HCT116 (cell line): Measurements from ENCODE around the gene RPL31. TPM values are rescaled to one million over a fixed set of nuclear protein-coding genes. Genes with fewer than 3 reads are reported as not detected.

Experiments used
- ATAC-seq: fragments of 200-7000 bp; cut with Tn5 transposase; 2 replicates; pipeline ENCODE4 v1.9.1; 2020; ENCODE audit warnings: mild to moderate bottlenecking, moderate library complexity
- BruUV-seq: library from RNA; stranded (reverse); fragments of 400-500 nt; replicated peaks from 2 replicates; lab custom pipeline; 2021; lab: Mats Ljungman, UMichigan
- CTCF ChIA-PET: fragments of 300-600 bp; sonication (Branson Sonifier 250); formaldehyde crosslinking; loops from one replicate; lab custom pipeline; 2021; ENCODE audit warnings: antibody characterized with exemption; lab: Charles Lee
- POLR2A ChIA-PET: fragments of 300-600, 350-600 bp; sonication (Branson Sonifier 250); formaldehyde crosslinking; loops from one replicate; lab custom pipeline; 2021; ENCODE audit warnings: antibody characterized with exemption; lab: Charles Lee
- RAD21 ChIA-PET, 2 experiments: fragments of 300-600 bp; sonication (Branson Sonifier 250); formaldehyde crosslinking; loops; one replicate each; lab custom pipeline; 2023; ENCODE audit warnings: low total read pairs in 2 of 2; ENCODE audit not compliant: uncharacterized antibody in 2 of 2, unreplicated experiment in 2 of 2, low non-redundant PET in 1 of 2; lab: Charles Lee
- DNase-seq: peaks from one replicate; pipeline ENCODE4 v3.0.0-alpha.2; 2010; ENCODE audit warnings: low read depth, low spot score
- H2AFZ ChIP-seq: fragments of 200-600 bp; shearing (Covaris generic), sonication (generic); 2 replicates; pipeline ENCODE4 v1.6.1; 2017; ENCODE audit warnings: low read depth, mixed run types, mixed read lengths, antibody characterized with exemption, low read length; ENCODE audit not compliant: poor library complexity, severe bottlenecking
- H3K27ac ChIP-seq: 2 replicates; pipeline ENCODE4 v1.5.1; 2012; ENCODE audit warnings: low read depth, low read length
- H3K27me3 ChIP-seq: fragments of 200-600 bp; sonication (generic); 2 replicates; pipeline ENCODE4 v1.6.1; 2016; ENCODE audit warnings: mixed run types, low read length, mixed read lengths; ENCODE audit not compliant: insufficient read depth
- H3K36me3 ChIP-seq, 2 experiments: fragments of 200-500 bp in 1 of 2; fragments of 200-600 bp in 1 of 2; sonication (Bioruptor generic) in 1 of 2; sonication (generic) in 1 of 2; 2 replicates each; pipeline versions ENCODE4 v1.5.1 to v1.6.1; 2014 to 2016; ENCODE audit warnings: low read length in 2 of 2, inconsistent platforms in 1 of 2, mixed read lengths in 1 of 2, mixed run types in 1 of 2; ENCODE audit not compliant: insufficient read depth in 2 of 2, control insufficient read depth in 1 of 2
- H3K4me1 ChIP-seq, 2 experiments: fragments of 200-600 bp in 1 of 2; sonication (generic) in 1 of 2; 2 replicates each; pipeline versions ENCODE4 v1.5.1 to v1.6.1; 2012 to 2017; ENCODE audit warnings: low read length in 2 of 2, inconsistent platforms in 1 of 2, mild to moderate bottlenecking in 1 of 2, mixed read lengths in 1 of 2, mixed run types in 1 of 2, moderate library complexity in 1 of 2; ENCODE audit not compliant: insufficient read depth in 2 of 2, control insufficient read depth in 1 of 2
- H3K4me2 ChIP-seq: fragments of 200-600 bp; sonication (generic); 2 replicates; pipeline ENCODE4 v1.6.1; 2017; ENCODE audit warnings: mixed run types, low read length, mixed read lengths
- H3K4me3 ChIP-seq, 2 experiments: fragments of 200-600 bp in 1 of 2; sonication (generic) in 1 of 2; replicated peaks in 1 of 2; 2 replicates each; pipeline ENCODE4 v1.5.1; 2011 to 2016; ENCODE audit warnings: low read length in 2 of 2, control low read depth in 1 of 2, low read depth in 1 of 2, mild to moderate bottlenecking in 1 of 2, mixed read lengths in 1 of 2, mixed run types in 1 of 2
- H3K79me2 ChIP-seq: fragments of 200-600 bp; sonication (generic); 2 replicates; pipeline ENCODE4 v1.6.1; 2017; ENCODE audit warnings: mild to moderate bottlenecking, mixed run types, low read length, moderate library complexity, mixed read lengths; ENCODE audit not compliant: insufficient read depth
- H3K9ac ChIP-seq: fragments of 200-600 bp; sonication (generic); 2 replicates; pipeline ENCODE4 v1.6.1; 2016; ENCODE audit warnings: low read length, mixed read lengths
- H3K9me2 ChIP-seq: fragments of 200-600 bp; sonication (generic), shearing (Covaris generic); 2 replicates; pipeline ENCODE4 v1.6.1; 2017; ENCODE audit warnings: mixed run types, mild to moderate bottlenecking, moderate library complexity; ENCODE audit not compliant: insufficient read depth
- H3K9me3 ChIP-seq, 2 experiments: fragments of 200-500 bp in 1 of 2; fragments of 200-600 bp in 1 of 2; sonication (Bioruptor generic) in 1 of 2; sonication (generic) in 1 of 2; 2 replicates each; pipeline ENCODE4 v1.6.1; 2014 to 2017; ENCODE audit warnings: low read length in 2 of 2, mixed read lengths in 2 of 2, inconsistent platforms in 1 of 2, low read depth in 1 of 2, mild to moderate bottlenecking in 1 of 2, mixed run types in 1 of 2, moderate library complexity in 1 of 2; ENCODE audit not compliant: control insufficient read depth in 1 of 2, insufficient read depth in 1 of 2
- H4K20me1 ChIP-seq: fragments of 200-600 bp; sonication (generic), shearing (Covaris generic); 2 replicates; pipeline ENCODE4 v1.6.1; 2017; ENCODE audit warnings: mixed run types, mild to moderate bottlenecking, moderate library complexity; ENCODE audit not compliant: insufficient read depth
- CEBPB ChIP-seq: IDR thresholded peaks from 2 replicates; pipeline ENCODE4 v1.6.1; 2012; ENCODE audit warnings: low read depth
- ELF1 ChIP-seq: IDR thresholded peaks from 2 replicates; pipeline ENCODE4 v1.6.1; 2012; ENCODE audit warnings: low read depth, borderline replicate concordance
- EZH2 ChIP-seq: fragments of 200-600 bp; sonication (generic); IDR thresholded peaks from 2 replicates; pipeline ENCODE4 v1.6.1; 2017; ENCODE audit warnings: antibody characterized with exemption, mixed run types
- FOSL1 ChIP-seq: IDR thresholded peaks from 2 replicates; pipeline ENCODE4 v1.6.1; 2012; ENCODE audit warnings: low read depth
- JUND ChIP-seq: IDR thresholded peaks from 2 replicates; pipeline ENCODE4 v1.6.1; 2012
- MAX ChIP-seq: IDR thresholded peaks from 2 replicates; pipeline ENCODE4 v1.6.1; 2012
- POLR2AphosphoS5 ChIP-seq: IDR thresholded peaks from 2 replicates; pipeline ENCODE4 v1.6.1; 2011; ENCODE audit warnings: mild to moderate bottlenecking, low read depth, low read length, moderate library complexity
- RAD21 ChIP-seq: IDR thresholded peaks from 2 replicates; pipeline ENCODE4 v1.6.1; 2012; ENCODE audit warnings: low read depth, mild to moderate bottlenecking
- SIN3A ChIP-seq: IDR thresholded peaks from 2 replicates; pipeline ENCODE4 v1.6.1; 2012; ENCODE audit warnings: low read depth
- SP1 ChIP-seq: IDR thresholded peaks from 2 replicates; pipeline ENCODE4 v1.6.1; 2012; ENCODE audit warnings: low read depth
- SRF ChIP-seq: IDR thresholded peaks from 2 replicates; pipeline ENCODE4 v1.6.1; 2012; ENCODE audit warnings: low read depth
- TCF7L2 ChIP-seq: IDR thresholded peaks from 2 replicates; pipeline ENCODE4 v1.7.0; 2011; ENCODE audit warnings: borderline replicate concordance, inconsistent platforms; ENCODE audit not compliant: insufficient read depth, insufficient read length; ENCODE audit errors: extremely low read depth
- YY1 ChIP-seq: IDR thresholded peaks from 2 replicates; pipeline ENCODE4 v1.6.1; 2011; ENCODE audit warnings: low read length, low read depth, moderate library complexity, mild to moderate bottlenecking; ENCODE audit not compliant: insufficient replicate concordance; ENCODE audit errors: extremely low read depth
- ZNF274 ChIP-seq: fragments of 200-500 bp; sonication (Bioruptor generic); IDR thresholded peaks from 2 replicates; pipeline ENCODE4 v1.6.1; 2014; ENCODE audit warnings: mild to moderate bottlenecking, low read depth, low read length, inconsistent platforms
- intact Hi-C: fragments of 100-400 bp; cut with micrococcal nuclease; formaldehyde crosslinking; loops from 2 replicates; pipeline ENCODE4 v1.10.0; 2022
- total RNA-seq: library from RNA; stranded (reverse); gene quantifications from one replicate; pipeline ENCODE4 v1.2.1, GENCODE V29; 2021; ENCODE audit not compliant: unreplicated experiment
- TF ChIP-seq, protein P1 (sequence below), 3 experiments: fragments of 200-600 bp in 1 of 3; sonication (generic) in 1 of 3; IDR thresholded peaks in 2 of 3; conservative IDR thresholded peaks in 1 of 3; 2 replicates each; pipeline ENCODE4 v1.5.1; 2012 to 2017; ENCODE audit warnings: low read depth in 2 of 3, low read length in 2 of 3, antibody characterized with exemption in 1 of 3, borderline replicate concordance in 1 of 3, control low read depth in 1 of 3, mild to moderate bottlenecking in 1 of 3, mixed read lengths in 1 of 3, mixed run types in 1 of 3, moderate library complexity in 1 of 3; ENCODE audit not compliant: insufficient read depth in 1 of 3

The RPL31 gene
- total RNA-seq, 1 experiment from 2014 or later, result 1,340 TPM

DNA sequence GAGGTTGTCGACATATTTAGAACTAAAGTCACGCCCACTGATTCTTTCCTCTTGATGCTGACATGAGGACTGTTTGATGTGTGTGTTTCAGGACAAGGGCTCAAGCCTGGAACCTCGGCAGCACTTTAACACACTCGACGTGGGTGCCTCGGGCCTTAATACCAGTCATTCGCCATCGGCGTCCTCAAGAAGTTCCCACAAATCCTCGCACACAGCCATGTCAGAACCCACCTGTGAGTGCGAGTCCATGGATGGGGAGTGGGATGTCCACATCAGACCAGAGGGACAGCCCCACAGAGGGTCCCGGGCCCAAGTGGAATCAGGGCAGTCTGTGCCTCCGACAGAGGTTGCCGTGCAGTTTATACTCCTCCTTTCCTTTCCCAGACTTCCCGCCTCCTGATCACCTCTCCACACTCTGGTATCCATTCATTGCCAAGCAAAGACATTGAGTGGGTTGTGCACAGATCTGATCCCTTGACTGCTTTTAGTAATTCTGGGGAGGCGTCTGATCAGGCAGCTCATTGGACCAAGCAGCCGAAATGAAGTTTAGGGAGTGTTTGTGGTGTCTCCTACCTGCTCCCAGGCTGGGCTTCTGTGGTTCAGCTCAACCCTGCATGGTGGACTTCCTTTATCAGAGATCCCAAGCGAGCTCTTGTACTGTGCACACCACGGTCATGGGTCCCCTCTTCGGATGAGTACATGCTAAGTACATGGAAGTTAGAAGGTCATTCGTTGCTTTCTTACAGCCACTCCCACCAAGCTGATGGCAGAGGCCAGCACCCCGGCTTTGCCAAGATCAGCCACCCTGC lies 27.2 kb upstream of the RPL31 start (continued):
- no peak for TF ChIP-seq MAX
- TF ChIP-seq RAD21, result no peak
- TF ChIP-seq, all 23 proteins: peak for 0

GRCh38 chr2:100975521-100975785 lies 26.6 kb upstream of the RPL31 start:
- Histone ChIP-seq H2AFZ (no peak overlapping the region), H3K36me3 (no peaks in the 10 kb centered on the region; a peak in 1 of 4 replicates), H3K4me1 (peaks cover 0 to under 1% of the 10 kb centered on the region in 2 experiments; a peak in 3 of 4 replicates), H3K27ac (no peak overlapping the region), H4K20me1 (no peaks in the 10 kb centered on the region), H3K9me2 (no peaks in the 10 kb centered on the region), H3K9me3 (no peaks in the 10 kb centered on the region), H3K27me3 (no peaks in the 10 kb centered on the region), H3K4me2 (no peak overlapping the region), H3K79me2 (no peaks in the 10 kb centered on the region), H3K9ac (no peak overlapping the region), H3K4me3 (no peak overlapping the region)
- RAD21 ChIA-PET, result no interaction called here
- BruUV-seq, result no TSS peak
- POLR2A ChIA-PET, result no interaction called here
- CTCF ChIA-PET, result no interaction called here
- ATAC-seq, result no peak
- no peak for DNase-seq
- intact Hi-C loops, result no loop called here
- TF ChIP-seq TCF7L2, result no peak
- TF ChIP-seq JUND, result no peak
- TF ChIP-seq FOSL1, result no peak
- TF ChIP-seq SIN3A, result no peak
- TF ChIP-seq, protein P1, sequence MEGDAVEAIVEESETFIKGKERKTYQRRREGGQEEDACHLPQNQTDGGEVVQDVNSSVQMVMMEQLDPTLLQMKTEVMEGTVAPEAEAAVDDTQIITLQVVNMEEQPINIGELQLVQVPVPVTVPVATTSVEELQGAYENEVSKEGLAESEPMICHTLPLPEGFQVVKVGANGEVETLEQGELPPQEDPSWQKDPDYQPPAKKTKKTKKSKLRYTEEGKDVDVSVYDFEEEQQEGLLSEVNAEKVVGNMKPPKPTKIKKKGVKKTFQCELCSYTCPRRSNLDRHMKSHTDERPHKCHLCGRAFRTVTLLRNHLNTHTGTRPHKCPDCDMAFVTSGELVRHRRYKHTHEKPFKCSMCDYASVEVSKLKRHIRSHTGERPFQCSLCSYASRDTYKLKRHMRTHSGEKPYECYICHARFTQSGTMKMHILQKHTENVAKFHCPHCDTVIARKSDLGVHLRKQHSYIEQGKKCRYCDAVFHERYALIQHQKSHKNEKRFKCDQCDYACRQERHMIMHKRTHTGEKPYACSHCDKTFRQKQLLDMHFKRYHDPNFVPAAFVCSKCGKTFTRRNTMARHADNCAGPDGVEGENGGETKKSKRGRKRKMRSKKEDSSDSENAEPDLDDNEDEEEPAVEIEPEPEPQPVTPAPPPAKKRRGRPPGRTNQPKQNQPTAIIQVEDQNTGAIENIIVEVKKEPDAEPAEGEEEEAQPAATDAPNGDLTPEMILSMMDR (IDR thresholded peaks at IDR 0.05 in 2 of 3, conservative IDR thresholded peaks at IDR 0.05 in 1 of 3; ENCODE audit: borderline replicate concordance in 1 of 3, insufficient read depth in 1 of 3, low read depth in 2 of 3, low read length in 2 of 3), result no peak
- TF ChIP-seq YY1, result no peak
- TF ChIP-seq MAX, result no peak
- no peak for TF ChIP-seq SRF
- TF ChIP-seq CEBPB, result no peak
- no peak for TF ChIP-seq RAD21
- no peak for TF ChIP-seq SP1
- TF ChIP-seq ELF1, result no peak
- TF ChIP-seq EZH2, result no peak
- no peak for TF ChIP-seq ZNF274
- no peak for TF ChIP-seq POLR2AphosphoS5
